Spleen (tissue), 7 donors: ENCODE measurements around the gene TMEM151A.

Source experiments
- CTCF ChIP-seq, 11 experiments: fragments of 200-600 bp in 7 of 11; fragments of 450-650 bp in 4 of 11; sonication (generic) in 4 of 11; IDR thresholded peaks in 8 of 11; conservative IDR thresholded peaks in 3 of 11; 1 replicate in 7 of 11; 2 replicates in 4 of 11; pipeline versions ENCODE4 v1.4.0 to v1.8.0; 2016 to 2021; ENCODE audit warnings: antibody characterized with exemption in 11 of 11, inconsistent platforms in 4 of 11, mild to moderate bottlenecking in 1 of 11
- POLR2A ChIP-seq, 3 donors: fragments of 450-650 bp; IDR thresholded peaks; one replicate each; pipeline ENCODE4 v1.5.1; 2017; ENCODE audit warnings: antibody characterized with exemption in 3 of 3, mild to moderate bottlenecking in 1 of 3
- POLR2AphosphoS5 ChIP-seq, 3 donors: sonication (generic); formaldehyde crosslinking; IDR thresholded peaks; one replicate each; pipeline ENCODE4 v1.5.1; 2017; ENCODE audit warnings: antibody characterized with exemption in 3 of 3
- donor health status: DM: no; HTN: no; CAD: no; lungs with moderate emphysema.
- donor health status: DM: no; HTN: no; CAD: no.
- donor health status: DM: no; HTN: no; CAD: no.

DNA sequence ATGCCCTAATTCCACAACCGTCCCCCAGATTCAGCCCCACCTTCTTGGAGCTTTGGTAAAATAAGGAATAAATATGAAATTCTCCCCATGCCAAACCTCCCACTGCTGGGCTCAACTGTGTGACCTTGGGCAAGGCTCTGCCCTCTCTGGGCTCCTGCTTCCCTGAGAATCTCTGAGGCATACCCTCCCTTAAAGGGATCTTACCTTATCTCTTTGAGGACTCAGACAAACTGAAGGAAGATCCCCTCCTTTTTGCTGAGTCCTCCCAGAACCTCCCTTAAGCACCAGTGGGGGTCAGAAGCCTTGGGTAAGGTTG, 22.4 kb downstream of the TMEM151A start:
- TF ChIP-seq POLR2A (IDR thresholded peaks at IDR 0.05) (no peak), CTCF (IDR thresholded peaks at IDR 0.05 in 8 of 11, conservative IDR thresholded peaks at IDR 0.05 in 3 of 11) (no peak), POLR2AphosphoS5 (IDR thresholded peaks at IDR 0.05) (no peak)
